HG02642 (cell line): ENCODE measurements around the gene CASP1.

Source experiments
- ATAC-seq: cut with Tn5 transposase; IDR thresholded peaks from one replicate; pipeline ENCODE4 v1.9.1; 2021; ENCODE audit warnings: mild to moderate bottlenecking; ENCODE audit not compliant: unreplicated experiment, poor library complexity

Gene CASP1

DNA sequence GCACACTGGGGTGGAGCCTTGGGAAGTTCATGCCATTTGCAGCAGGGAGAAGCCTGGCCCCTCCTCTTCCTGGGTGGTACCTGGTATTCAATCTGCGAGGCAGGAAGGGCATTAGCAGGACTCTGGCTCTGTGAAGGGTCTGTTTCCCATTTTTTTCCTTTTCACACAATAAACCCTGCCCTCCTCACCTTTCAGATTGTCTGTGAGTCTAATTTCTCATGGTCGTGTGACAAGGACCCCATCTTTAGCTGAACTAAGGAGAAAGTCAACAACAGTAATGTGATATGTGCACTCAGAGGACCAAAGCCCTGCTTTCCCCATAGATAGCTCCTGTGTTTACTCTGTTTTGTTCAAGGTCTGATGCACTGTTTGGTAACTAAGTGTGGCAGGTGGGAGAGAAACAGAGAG, 39.9 kb downstream of the CASP1 start:
- no peak for ATAC-seq

DNA sequence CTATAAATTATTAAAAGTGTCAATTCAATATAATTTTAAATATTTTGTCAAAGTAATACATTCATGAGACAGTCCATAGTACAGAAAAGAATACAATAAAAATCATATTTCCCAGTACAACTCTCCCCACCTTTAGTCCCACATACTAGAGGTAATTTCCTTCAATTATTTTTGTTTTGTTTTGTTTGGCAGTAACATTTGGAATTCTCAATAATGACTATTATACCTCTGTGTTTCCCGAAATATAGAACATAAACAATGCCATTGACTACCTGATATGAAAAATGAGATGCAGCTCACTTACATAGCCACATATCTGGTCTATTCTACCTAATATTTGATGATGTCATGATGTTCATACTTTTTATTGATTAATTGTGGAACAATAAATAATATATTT, 42.2 kb downstream of the CASP1 start:
- no peak for ATAC-seq

DNA sequence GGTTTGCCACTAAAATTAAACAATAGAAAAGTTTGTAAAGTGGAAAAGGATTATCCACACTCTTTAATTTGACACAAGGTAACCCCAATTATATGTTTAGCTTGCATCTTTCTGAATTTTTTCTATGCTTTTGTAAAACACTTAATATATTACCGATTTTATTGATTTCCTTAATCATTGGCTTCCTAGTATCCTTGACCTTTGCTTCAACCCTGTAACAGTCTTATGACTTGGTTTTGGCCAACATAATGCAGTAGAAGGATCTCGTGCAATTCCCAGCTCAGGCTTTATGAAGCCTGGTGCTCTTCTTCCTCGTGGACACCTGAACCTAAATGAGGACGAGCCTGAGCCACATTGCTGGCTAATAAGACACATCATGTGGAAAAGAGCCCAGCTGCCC, 43.0 kb downstream of the CASP1 start:
- ATAC-seq = no peak

DNA sequence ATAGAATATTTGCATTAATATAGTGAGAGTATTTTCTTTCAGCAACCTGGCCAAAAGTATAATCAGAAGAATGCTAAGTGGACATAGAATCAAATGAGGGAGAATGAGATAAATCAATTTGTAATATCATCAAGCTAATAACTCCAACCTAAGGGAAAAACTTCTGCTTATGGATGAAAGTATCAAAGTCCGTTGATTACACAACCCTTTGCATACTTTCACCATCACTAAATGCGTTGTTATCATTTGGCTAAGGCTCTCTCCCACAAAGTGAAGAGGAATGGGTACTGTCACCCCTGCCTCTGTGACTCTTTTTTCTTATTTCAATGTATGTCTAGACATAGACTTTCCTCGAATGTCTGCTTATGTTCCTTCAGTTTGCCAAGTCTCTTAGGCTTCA, 50.1 kb downstream of the CASP1 start:
- ATAC-seq = no peak

DNA sequence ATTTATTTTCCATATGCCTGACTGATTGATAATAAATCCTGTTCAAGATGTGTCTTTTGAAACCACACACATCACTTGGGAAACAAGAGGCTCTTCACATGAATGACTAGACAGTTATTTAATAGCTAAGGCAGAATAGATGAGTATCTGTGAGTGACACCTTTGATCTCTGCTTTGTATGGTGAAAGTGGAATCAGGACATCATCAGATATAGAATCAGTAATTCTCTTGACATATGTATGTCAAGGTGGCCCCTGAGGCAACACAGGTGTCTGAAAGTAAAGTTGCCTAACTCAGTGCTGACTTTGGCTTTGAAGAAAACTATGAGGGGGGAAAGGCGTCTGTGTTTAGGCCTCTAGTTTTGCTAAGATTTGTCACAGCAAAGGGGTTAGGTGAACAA, 55.1 kb downstream of the CASP1 start:
- ATAC-seq = no peak
